ENCODE measurements around the gene FAM168B. TPM values are rescaled to one million over a fixed set of nuclear protein-coding genes. Genes with fewer than 3 reads are reported as not detected.
A peak's percentile ranks its signal among the peaks of the same experiment; 100 is the strongest.

FAM168B gene
- total RNA-seq, 2 donors from 2014 or later: 97.8 to 124 TPM

DNA sequence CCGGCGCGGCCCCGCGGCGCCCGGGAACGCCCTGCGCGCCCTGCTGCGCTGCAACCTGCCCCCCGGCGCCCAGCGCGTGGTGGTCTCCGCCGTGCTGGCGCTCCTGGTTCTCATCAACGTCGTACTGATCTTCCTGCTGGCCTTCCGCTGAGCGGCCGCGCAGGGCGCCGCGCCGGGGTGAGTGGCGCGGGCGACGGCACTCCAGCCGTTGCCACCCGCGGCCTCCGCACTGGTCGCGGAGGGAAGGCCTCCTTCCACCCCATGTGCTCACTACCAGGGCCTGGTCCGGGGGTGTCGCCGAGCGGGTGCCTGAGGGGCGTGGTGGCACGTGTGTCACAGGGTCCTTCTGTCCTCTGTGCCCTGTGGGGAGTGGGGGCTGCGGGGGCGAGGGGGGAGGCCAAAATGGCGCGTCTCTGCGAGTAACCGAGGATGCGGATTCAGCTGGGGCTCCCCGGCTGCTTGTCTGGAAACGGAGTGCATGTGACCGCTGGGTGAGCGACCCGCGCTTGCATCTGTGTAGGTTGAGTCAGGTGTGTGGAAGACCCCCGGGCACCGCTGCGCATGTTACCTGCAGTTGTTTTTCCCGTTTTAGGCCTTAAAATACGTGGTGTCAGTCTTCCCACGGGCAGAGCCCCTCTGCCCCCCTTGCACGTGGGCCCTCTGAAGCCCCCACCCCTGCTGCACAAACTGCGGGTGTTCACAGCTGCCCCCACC, 58.0 kb downstream of the FAM168B start:
- H3K36me3 ChIP-seq: no peaks in the 10 kb centered on the region
- H3K4me1 ChIP-seq: peaks cover 0 to 18% of the 10 kb centered on the region in 2 donors
- H3K4me3 ChIP-seq: peak overlapping the region; percentile 30 to 43
- peak; percentile 50 for DNase-seq (ENCODE audit: low spot score)
- H3K27ac ChIP-seq: no peak overlapping the region
- TF ChIP-seq, protein P1, sequence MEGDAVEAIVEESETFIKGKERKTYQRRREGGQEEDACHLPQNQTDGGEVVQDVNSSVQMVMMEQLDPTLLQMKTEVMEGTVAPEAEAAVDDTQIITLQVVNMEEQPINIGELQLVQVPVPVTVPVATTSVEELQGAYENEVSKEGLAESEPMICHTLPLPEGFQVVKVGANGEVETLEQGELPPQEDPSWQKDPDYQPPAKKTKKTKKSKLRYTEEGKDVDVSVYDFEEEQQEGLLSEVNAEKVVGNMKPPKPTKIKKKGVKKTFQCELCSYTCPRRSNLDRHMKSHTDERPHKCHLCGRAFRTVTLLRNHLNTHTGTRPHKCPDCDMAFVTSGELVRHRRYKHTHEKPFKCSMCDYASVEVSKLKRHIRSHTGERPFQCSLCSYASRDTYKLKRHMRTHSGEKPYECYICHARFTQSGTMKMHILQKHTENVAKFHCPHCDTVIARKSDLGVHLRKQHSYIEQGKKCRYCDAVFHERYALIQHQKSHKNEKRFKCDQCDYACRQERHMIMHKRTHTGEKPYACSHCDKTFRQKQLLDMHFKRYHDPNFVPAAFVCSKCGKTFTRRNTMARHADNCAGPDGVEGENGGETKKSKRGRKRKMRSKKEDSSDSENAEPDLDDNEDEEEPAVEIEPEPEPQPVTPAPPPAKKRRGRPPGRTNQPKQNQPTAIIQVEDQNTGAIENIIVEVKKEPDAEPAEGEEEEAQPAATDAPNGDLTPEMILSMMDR (IDR thresholded peaks at IDR 0.05): no peak
- no peaks in the 10 kb centered on the region for H3K27me3 ChIP-seq
- H3K9me3 ChIP-seq: no peaks in the 10 kb centered on the region

DNA sequence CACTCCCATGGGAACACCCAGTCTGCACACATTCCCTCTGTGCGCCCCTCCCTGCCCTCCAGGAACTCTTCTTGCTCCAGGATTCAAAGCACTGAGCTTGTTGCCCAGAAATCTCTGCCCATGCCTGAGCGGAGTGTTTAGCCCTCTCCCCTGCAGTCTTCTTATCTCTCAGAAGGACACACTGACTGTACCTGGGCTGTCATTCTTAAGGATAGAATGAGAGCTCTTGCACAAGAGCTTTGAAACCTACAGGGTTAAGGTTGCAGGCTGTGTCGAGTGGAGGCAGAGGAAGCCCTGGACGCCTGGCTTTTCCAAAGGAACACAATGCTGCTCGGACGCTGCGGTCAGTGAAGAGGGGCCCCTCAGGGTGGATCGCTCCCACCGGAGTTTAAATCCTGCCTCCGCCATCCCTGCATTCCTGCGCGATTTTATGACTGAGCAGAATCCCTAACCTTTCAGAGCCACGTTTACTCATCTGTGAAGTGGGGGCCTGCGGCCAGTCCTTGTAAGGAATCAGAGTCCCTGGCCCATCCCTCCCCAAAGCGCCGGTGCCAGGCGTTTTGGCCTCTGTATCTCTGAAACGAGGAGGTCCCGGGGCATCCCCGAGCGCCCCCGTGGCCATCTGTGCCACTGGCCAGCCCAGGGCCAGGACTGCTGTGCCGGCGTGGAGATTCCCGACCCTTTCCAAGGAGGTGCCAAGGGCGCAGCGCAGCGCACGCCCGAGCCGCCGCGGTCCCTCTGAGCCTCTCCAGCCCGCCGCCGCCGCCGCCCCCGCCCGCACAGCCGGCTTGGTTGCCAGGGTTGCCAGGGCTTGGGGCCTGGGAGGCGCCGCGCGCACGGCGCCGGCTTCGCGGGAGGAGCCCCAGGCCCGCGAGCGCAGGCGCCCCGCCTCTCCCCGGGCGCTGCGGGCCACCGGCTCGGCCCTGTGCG, 58.9 kb downstream of the FAM168B start:
- no peaks in the 10 kb centered on the region for H3K9me3 ChIP-seq
- DNase-seq (ENCODE audit: low spot score): peak; percentile 53
- H3K36me3 ChIP-seq: no peaks in the 10 kb centered on the region
- no peak overlapping the region for H3K27ac ChIP-seq
- H3K27me3 ChIP-seq: no peaks in the 10 kb centered on the region
- peak overlapping the region; percentile 19 to 43 for H3K4me3 ChIP-seq
- TF ChIP-seq, protein P1 (IDR thresholded peaks at IDR 0.05): no peak
- H3K4me1 ChIP-seq: peaks cover 0 to 11% of the 10 kb centered on the region in 2 donors

DNA sequence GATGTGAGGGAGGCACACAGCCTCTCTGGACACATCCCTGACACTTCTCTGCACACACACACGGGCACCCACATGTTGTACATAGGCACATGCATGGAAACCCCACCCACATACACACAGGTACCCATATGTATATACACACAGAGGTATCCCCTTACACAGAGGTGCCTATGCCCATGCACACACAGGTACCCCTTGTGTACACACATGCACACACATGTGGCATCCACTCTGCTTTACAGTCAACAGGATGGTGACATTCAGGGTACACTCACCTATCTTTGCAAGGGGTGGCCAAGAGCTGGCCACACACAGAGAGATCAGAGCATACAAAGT, 59.5 kb downstream of the FAM168B start:
- no peak overlapping the region for H3K4me3 ChIP-seq
- H3K27me3 ChIP-seq: no peaks in the 10 kb centered on the region
- peaks cover 0 to 11% of the 10 kb centered on the region in 2 donors for H3K4me1 ChIP-seq
- TF ChIP-seq, protein P1 (IDR thresholded peaks at IDR 0.05): no peak
- no peaks in the 10 kb centered on the region for H3K36me3 ChIP-seq
- DNase-seq (ENCODE audit: low spot score): no peak
- H3K27ac ChIP-seq: no peak overlapping the region
- no peaks in the 10 kb centered on the region for H3K9me3 ChIP-seq

DNA sequence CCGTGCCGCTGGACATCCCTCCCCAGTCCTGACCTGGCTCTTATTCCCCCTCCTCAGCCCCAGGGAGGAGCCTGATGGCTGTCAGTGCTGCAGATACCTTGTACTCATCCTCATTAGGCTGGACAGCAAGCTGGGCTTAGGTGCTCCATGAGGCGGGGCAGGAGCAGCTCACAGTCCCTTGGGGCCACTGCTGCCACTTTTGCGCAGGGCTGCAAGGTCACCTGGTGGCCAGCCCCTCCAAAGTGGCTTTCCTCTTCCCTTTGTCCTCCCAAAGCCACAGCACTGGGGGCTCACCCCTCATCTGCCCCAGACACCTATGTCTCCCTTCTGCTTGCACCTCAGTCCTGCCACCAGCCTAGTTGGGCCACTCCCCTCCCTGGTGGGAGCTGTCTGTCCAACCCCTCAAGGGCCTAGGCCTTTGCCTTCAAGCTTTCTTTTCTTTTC, 60.8 kb downstream of the FAM168B start:
- Histone ChIP-seq H3K27ac (no peak overlapping the region), H3K9me3 (no peaks in the 10 kb centered on the region), H3K4me1 (peaks cover 0 to 11% of the 10 kb centered on the region in 2 donors), H3K36me3 (no peaks in the 10 kb centered on the region), H3K27me3 (no peaks in the 10 kb centered on the region), H3K4me3 (no peak overlapping the region)
- TF ChIP-seq, protein P1 (IDR thresholded peaks at IDR 0.05): no peak
- no peak for DNase-seq (ENCODE audit: low spot score)

DNA sequence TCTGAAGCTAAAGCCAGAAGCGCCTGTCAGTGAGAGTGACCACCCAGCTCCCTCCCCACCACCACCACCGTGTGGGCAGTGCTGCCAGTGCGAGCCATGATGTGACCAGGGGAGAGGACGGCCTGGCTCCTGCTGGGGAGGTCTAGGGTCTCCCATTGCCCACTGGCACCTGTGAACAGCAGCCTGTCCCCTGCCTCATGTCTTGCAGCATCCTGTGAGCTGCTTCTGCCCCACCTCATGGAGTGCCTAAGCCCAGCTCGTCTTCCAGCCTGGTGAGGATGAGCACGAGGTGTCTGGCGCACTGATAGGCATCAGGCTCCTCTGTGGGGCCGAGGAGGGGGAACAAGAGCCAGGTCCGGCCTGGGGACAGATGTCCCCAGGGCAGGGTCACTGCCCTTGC, 61.4 kb downstream of the FAM168B start:
- Histone ChIP-seq H3K27me3 (no peaks in the 10 kb centered on the region), H3K4me1 (peaks cover 0 to 11% of the 10 kb centered on the region in 2 donors), H3K27ac (no peak overlapping the region), H3K36me3 (no peaks in the 10 kb centered on the region), H3K4me3 (no peak overlapping the region), H3K9me3 (no peaks in the 10 kb centered on the region)
- TF ChIP-seq, protein P1 (IDR thresholded peaks at IDR 0.05): no peak
- peak; percentile 47 for DNase-seq (ENCODE audit: low spot score)
